Activated B cell treated with CpG ODN at 0.5 μM for 24 hours (primary cell): ENCODE measurements around the gene NEGR1. TPM values are rescaled to one million over a fixed set of nuclear protein-coding genes. Genes with fewer than 3 reads are reported as not detected.

ENCODE experiments used
- ATAC-seq: fragments of 200-7000 bp; cut with Tn5 transposase; one replicate; pipeline ENCODE4 v1.10.0; 2021; ENCODE audit warnings: low read depth, mild to moderate bottlenecking, moderate library complexity
- CTCF ChIA-PET: fragments of 350-600 bp; sonication (Branson Sonifier 250); formaldehyde crosslinking; loops from one replicate; lab custom pipeline; 2021; ENCODE audit warnings: antibody characterized with exemption; lab: Charles Lee
- POLR2A ChIA-PET: fragments of 350-600 bp; sonication (Branson Sonifier 250); formaldehyde crosslinking; loops from one replicate; lab custom pipeline; 2021; ENCODE audit warnings: antibody characterized with exemption; lab: Charles Lee
- DNase-seq: peaks from one replicate; pipeline ENCODE4 v3.0.0; 2022
- H3K27ac Mint-ChIP-seq: one replicate; pipeline ENCODE4 v1.8.0; 2020; ENCODE audit warnings: mixed read lengths
- H3K27me3 Mint-ChIP-seq: one replicate; pipeline ENCODE4 v1.8.0; 2021; ENCODE audit warnings: mixed read lengths
- H3K36me3 Mint-ChIP-seq: one replicate; pipeline ENCODE4 v1.8.0; 2021; ENCODE audit warnings: low read depth, mixed read lengths
- H3K4me1 Mint-ChIP-seq: one replicate; pipeline ENCODE4 v1.8.0; 2021; ENCODE audit warnings: mixed read lengths
- H3K4me3 Mint-ChIP-seq: one replicate; pipeline ENCODE4 v1.8.0; 2020; ENCODE audit warnings: mild to moderate bottlenecking, mixed read lengths
- H3K9me3 Mint-ChIP-seq: one replicate; pipeline ENCODE4 v1.8.0; 2020; ENCODE audit warnings: mixed read lengths
- CTCF ChIP-seq: fragments of 200-600 bp; IDR thresholded peaks from one replicate; pipeline ENCODE4 v1.8.0; 2022; ENCODE audit warnings: antibody characterized with exemption, mild to moderate bottlenecking
- intact Hi-C: fragments of 100-400 bp; cut with micrococcal nuclease; formaldehyde crosslinking; loops from one replicate; pipeline ENCODE4 v1.15.1; 2024
- total RNA-seq: library from RNA; stranded (reverse); gene quantifications from 2 replicates; pipeline ENCODE4 v1.2.3, GENCODE V29; 2022

NEGR1 gene
- total RNA-seq, 1 donor from 2014 or later: not detected

- Mint-ChIP-seq H3K27me3 (no peaks in the 10 kb centered on the region), H3K4me3 (no peak overlapping the region), H3K4me1 (no peaks in the 10 kb centered on the region), H3K36me3 (no peaks in the 10 kb centered on the region), H3K9me3 (no peaks in the 10 kb centered on the region), H3K27ac (no peak overlapping the region)
- no peak for TF ChIP-seq CTCF
- CTCF ChIA-PET: no interaction called here
- no peak for DNase-seq
- POLR2A ChIA-PET: no interaction called here
- ATAC-seq: no peak
- intact Hi-C loops: no loop called here
Observed at GRCh38 chr1:71641903-71642302, 640.4 kb downstream of the NEGR1 start.

GRCh38 chr1:71640998-71641397 lies 641.3 kb downstream of the NEGR1 start:
- POLR2A ChIA-PET: no interaction called here
- no peaks in the 10 kb centered on the region for H3K4me1 Mint-ChIP-seq
- H3K27me3 Mint-ChIP-seq: no peaks in the 10 kb centered on the region
- ATAC-seq (no peak), DNase-seq (no peak)
- intact Hi-C loops: no loop called here
- H3K27ac Mint-ChIP-seq: no peak overlapping the region
- no peaks in the 10 kb centered on the region for H3K9me3 Mint-ChIP-seq
- H3K4me3 Mint-ChIP-seq: no peak overlapping the region
- no peak for TF ChIP-seq CTCF
- H3K36me3 Mint-ChIP-seq: no peaks in the 10 kb centered on the region
- CTCF ChIA-PET: no interaction called here

GRCh38 chr1:71640116-71640515 lies 642.2 kb downstream of the NEGR1 start:
- Mint-ChIP-seq H3K9me3 (no peaks in the 10 kb centered on the region), H3K27ac (no peak overlapping the region), H3K27me3 (no peaks in the 10 kb centered on the region), H3K4me1 (no peaks in the 10 kb centered on the region), H3K36me3 (no peaks in the 10 kb centered on the region), H3K4me3 (no peak overlapping the region)
- intact Hi-C loops: no loop called here
- TF ChIP-seq CTCF: no peak
- ATAC-seq (no peak), DNase-seq (no peak)
- ChIA-PET POLR2A (no interaction called here), CTCF (no interaction called here)

- no peak overlapping the region for H3K27ac Mint-ChIP-seq
- no peaks in the 10 kb centered on the region for H3K4me1 Mint-ChIP-seq
- no peaks in the 10 kb centered on the region for H3K36me3 Mint-ChIP-seq
- H3K4me3 Mint-ChIP-seq: no peak overlapping the region
- DNase-seq (no peak), ATAC-seq (no peak)
- TF ChIP-seq CTCF: no peak
- no peaks in the 10 kb centered on the region for H3K27me3 Mint-ChIP-seq
- CTCF ChIA-PET: no interaction called here
- H3K9me3 Mint-ChIP-seq: no peaks in the 10 kb centered on the region
- POLR2A ChIA-PET: no interaction called here
- intact Hi-C loops: no loop called here
Observed at GRCh38 chr1:71638081-71638766, 644.1 kb downstream of the NEGR1 start.

GRCh38 chr1:71635568-71635967 lies 646.8 kb downstream of the NEGR1 start:
- intact Hi-C loops: no loop called here
- H3K27ac Mint-ChIP-seq: no peak overlapping the region
- H3K9me3 Mint-ChIP-seq: no peaks in the 10 kb centered on the region
- no peak overlapping the region for H3K4me3 Mint-ChIP-seq
- ATAC-seq (no peak), DNase-seq (no peak)
- CTCF ChIA-PET: no interaction called here
- no peaks in the 10 kb centered on the region for H3K36me3 Mint-ChIP-seq
- POLR2A ChIA-PET: no interaction called here
- H3K27me3 Mint-ChIP-seq: no peaks in the 10 kb centered on the region
- no peak for TF ChIP-seq CTCF
- no peaks in the 10 kb centered on the region for H3K4me1 Mint-ChIP-seq
